ENCODE data around the gene HDLBP. TPM values are rescaled to one million over a fixed set of nuclear protein-coding genes. Genes with fewer than 3 reads are reported as not detected.

The HDLBP gene
- total RNA-seq, 6 experiments from 2014 or later = 991 to 1,153 (median 1,104) TPM

DNA sequence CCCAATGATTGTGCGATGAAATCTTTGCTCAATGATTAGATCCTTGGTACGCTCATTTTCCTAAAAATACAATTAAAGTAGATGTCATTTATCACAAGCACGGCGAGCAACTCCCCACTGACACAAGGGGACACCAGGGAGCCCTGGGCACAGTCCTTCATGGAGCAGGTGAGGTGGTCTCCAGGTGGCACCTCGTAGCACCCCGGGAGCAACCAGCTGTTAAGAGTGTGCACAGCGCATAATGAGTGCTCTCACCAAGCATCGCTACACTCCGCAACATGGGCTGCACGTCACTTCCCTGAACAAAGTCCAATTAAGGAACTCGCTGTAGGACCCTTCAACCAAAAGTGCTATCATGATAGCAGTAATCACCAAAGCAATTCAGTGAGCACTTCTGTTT is 67.2 kb downstream of the HDLBP start:
- Mint-ChIP-seq H3K4me3 (no peak overlapping the region), H3K4me1 (ENCODE audit: low read depth) (peaks cover 5% of the 10 kb centered on the region; the same call in 1 of the 2 replicates), H3K9me3 (no peaks in the 10 kb centered on the region), H3K36me3 (ENCODE audit: low read depth) (peaks cover 64% of the 10 kb centered on the region), H3K27me3 (ENCODE audit: insufficient read depth) (peaks cover 1% of the 10 kb centered on the region; the same call in 1 of the 2 replicates), H3K27ac (no peak overlapping the region)
- TF ChIP-seq, protein P1, sequence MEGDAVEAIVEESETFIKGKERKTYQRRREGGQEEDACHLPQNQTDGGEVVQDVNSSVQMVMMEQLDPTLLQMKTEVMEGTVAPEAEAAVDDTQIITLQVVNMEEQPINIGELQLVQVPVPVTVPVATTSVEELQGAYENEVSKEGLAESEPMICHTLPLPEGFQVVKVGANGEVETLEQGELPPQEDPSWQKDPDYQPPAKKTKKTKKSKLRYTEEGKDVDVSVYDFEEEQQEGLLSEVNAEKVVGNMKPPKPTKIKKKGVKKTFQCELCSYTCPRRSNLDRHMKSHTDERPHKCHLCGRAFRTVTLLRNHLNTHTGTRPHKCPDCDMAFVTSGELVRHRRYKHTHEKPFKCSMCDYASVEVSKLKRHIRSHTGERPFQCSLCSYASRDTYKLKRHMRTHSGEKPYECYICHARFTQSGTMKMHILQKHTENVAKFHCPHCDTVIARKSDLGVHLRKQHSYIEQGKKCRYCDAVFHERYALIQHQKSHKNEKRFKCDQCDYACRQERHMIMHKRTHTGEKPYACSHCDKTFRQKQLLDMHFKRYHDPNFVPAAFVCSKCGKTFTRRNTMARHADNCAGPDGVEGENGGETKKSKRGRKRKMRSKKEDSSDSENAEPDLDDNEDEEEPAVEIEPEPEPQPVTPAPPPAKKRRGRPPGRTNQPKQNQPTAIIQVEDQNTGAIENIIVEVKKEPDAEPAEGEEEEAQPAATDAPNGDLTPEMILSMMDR (IDR thresholded peaks at IDR 0.05) = no peak
- no peak for DNase-seq

DNA sequence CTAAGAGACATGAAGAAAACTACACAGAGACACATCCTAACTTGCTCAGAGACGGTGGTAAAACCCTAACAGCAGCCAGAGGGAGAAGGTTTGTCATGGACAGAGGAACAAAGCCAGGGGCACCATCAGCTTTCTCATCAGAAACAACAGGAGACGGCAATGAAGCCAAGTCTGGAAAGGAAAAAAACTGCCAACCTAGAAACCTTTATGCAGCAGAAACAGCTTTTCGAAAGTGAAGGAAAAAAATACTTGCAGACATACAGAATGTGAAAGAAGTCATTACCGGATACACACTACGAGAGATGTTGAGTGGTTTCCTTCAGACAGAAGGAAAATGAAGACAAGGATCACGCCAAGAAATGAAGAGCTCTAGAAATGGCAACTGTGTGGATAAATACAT is 71.1 kb downstream of the HDLBP start:
- Mint-ChIP-seq H3K4me3 (no peak overlapping the region), H3K36me3 (ENCODE audit: low read depth) (peaks cover 85% of the 10 kb centered on the region), H3K27ac (peak overlapping the region; percentile 15; the same call in 1 of the 2 replicates), H3K27me3 (ENCODE audit: insufficient read depth) (peaks cover 1% of the 10 kb centered on the region), H3K4me1 (ENCODE audit: low read depth) (peaks cover 16% of the 10 kb centered on the region; the same call in 1 of the 2 replicates), H3K9me3 (no peaks in the 10 kb centered on the region)
- DNase-seq = no peak
- TF ChIP-seq, protein P1 (IDR thresholded peaks at IDR 0.05) = no peak

GRCh38 chr2:241242306-241242705 is 73.2 kb downstream of the HDLBP start:
- TF ChIP-seq, protein P1 (IDR thresholded peaks at IDR 0.05) = no peak
- H3K9me3 Mint-ChIP-seq = no peaks in the 10 kb centered on the region
- H3K27ac Mint-ChIP-seq = peak overlapping the region; percentile 33; the same call in 1 of the 2 replicates
- H3K4me1 Mint-ChIP-seq (ENCODE audit: low read depth) = peaks cover 11% of the 10 kb centered on the region; the same call in 1 of the 2 replicates
- H3K27me3 Mint-ChIP-seq (ENCODE audit: insufficient read depth) = peaks cover 1% of the 10 kb centered on the region
- peaks cover 83% of the 10 kb centered on the region for H3K36me3 Mint-ChIP-seq (ENCODE audit: low read depth)
- no peak overlapping the region; the same call in 1 of the 2 replicates for H3K4me3 Mint-ChIP-seq
- DNase-seq = no peak

- H3K9me3 Mint-ChIP-seq = no peaks in the 10 kb centered on the region
- no peak overlapping the region for H3K4me3 Mint-ChIP-seq
- DNase-seq = no peak
- peaks cover 83% of the 10 kb centered on the region for H3K36me3 Mint-ChIP-seq (ENCODE audit: low read depth)
- H3K27ac Mint-ChIP-seq = no peak overlapping the region
- peaks cover 11% of the 10 kb centered on the region; the same call in 1 of the 2 replicates for H3K4me1 Mint-ChIP-seq (ENCODE audit: low read depth)
- peaks cover 4% of the 10 kb centered on the region for H3K27me3 Mint-ChIP-seq (ENCODE audit: insufficient read depth)
- TF ChIP-seq, protein P1 (IDR thresholded peaks at IDR 0.05) = no peak
Observed at GRCh38 chr2:241241669-241242068, 73.8 kb downstream of the HDLBP start.

- Mint-ChIP-seq H3K27me3 (ENCODE audit: insufficient read depth) (peaks cover 7% of the 10 kb centered on the region), H3K9me3 (no peaks in the 10 kb centered on the region), H3K4me3 (no peak overlapping the region), H3K27ac (peak overlapping the region; percentile 54; the same call in 1 of the 2 replicates), H3K36me3 (ENCODE audit: low read depth) (peaks cover 81% of the 10 kb centered on the region), H3K4me1 (ENCODE audit: low read depth) (peaks cover 11% of the 10 kb centered on the region; the same call in 1 of the 2 replicates)
- TF ChIP-seq, protein P1 (IDR thresholded peaks at IDR 0.05) = no peak
- DNase-seq = no peak
Observed at GRCh38 chr2:241240320-241241004, 75.0 kb downstream of the HDLBP start.

Measured in HFFc6 (cell line).